Esophagus muscularis mucosa (tissue), 4 donors: ENCODE results near the gene ACTN3. TPM values are rescaled to one million over a fixed set of nuclear protein-coding genes. Genes with fewer than 3 reads are reported as not detected.
"Not testable (repeated sequence)": the region's sequence is repeated elsewhere in the genome, so short reads cannot be mapped to it uniquely, and the experiment has no call there.

Experiments used
- DNase-seq: peaks from one replicate; pipeline ENCODE4 v3.0.0-alpha.2; 2017; ENCODE audit errors: extremely low spot score
- H3K27ac ChIP-seq, 4 donors: fragments of 200-600 bp; sonication (generic); replicated peaks in 1 of 4; 1 replicate in 3 of 4; 2 replicates in 1 of 4; pipeline ENCODE4 v1.5.1; 2016 to 2019; ENCODE audit warnings: mild to moderate bottlenecking in 1 of 4
- H3K27me3 ChIP-seq, 4 donors: fragments of 200-600 bp; sonication (generic); one replicate each; pipeline versions ENCODE4 v1.5.1 to v1.6.0; 2016 to 2019
- H3K36me3 ChIP-seq, 4 donors: fragments of 200-600 bp; sonication (generic); one replicate each; pipeline ENCODE4 v1.5.1; 2016 to 2019
- H3K4me1 ChIP-seq, 4 donors: fragments of 200-600 bp; sonication (generic); one replicate each; pipeline ENCODE4 v1.5.1; 2016 to 2019
- H3K4me3 ChIP-seq, 4 donors: fragments of 200-600 bp; sonication (generic); 1 replicate in 2 of 4; 2 replicates in 2 of 4; pipeline ENCODE4 v1.5.1; 2016 to 2019; ENCODE audit warnings: mild to moderate bottlenecking in 4 of 4, moderate library complexity in 1 of 4
- H3K9me3 ChIP-seq, 4 donors: fragments of 200-600 bp; sonication (generic); 1 replicate in 3 of 4; 2 replicates in 1 of 4; pipeline ENCODE4 v1.5.1; 2016 to 2019
- EP300 ChIP-seq: sonication (generic); formaldehyde crosslinking; IDR thresholded peaks from one replicate; pipeline ENCODE4 v1.6.1; 2017; ENCODE audit warnings: antibody characterized with exemption
- POLR2A ChIP-seq: fragments of 450-650 bp; IDR thresholded peaks from one replicate; pipeline ENCODE4 v1.6.1; 2017; ENCODE audit warnings: antibody characterized with exemption, moderate library complexity, mild to moderate bottlenecking, low read depth
- POLR2AphosphoS5 ChIP-seq, 2 donors: sonication (generic); formaldehyde crosslinking; IDR thresholded peaks; one replicate each; pipeline ENCODE4 v1.6.1; 2017; ENCODE audit warnings: antibody characterized with exemption in 2 of 2
- WGBS: methylation state at CpG from one replicate; pipeline ENCODE4 v1.1.5; 2018; 5-methylcytosine and 5-hydroxymethylcytosine counted together
- intact Hi-C: fragments of 100-400 bp; cut with DNase I; formaldehyde crosslinking; loops from one replicate; pipeline ENCODE4 v1.15.1; 2023
- total RNA-seq, 4 donors: library from RNA; depleted of rRNA; stranded (reverse); fragments of >200 nt; gene quantifications; one replicate each; pipeline versions ENCODE4 v1.1.0 to v1.2.1, GENCODE V29; 2016
- TF ChIP-seq, protein P1 (sequence below), 3 experiments: fragments of 200-600 bp in 2 of 3; fragments of 450-650 bp in 1 of 3; sonication (generic) in 2 of 3; IDR thresholded peaks; one replicate each; pipeline ENCODE4 v1.5.1; 2017 to 2019; ENCODE audit warnings: antibody characterized with exemption in 3 of 3, mild to moderate bottlenecking in 2 of 3, moderate library complexity in 1 of 3

The ACTN3 gene
- total RNA-seq, 4 donors from 2014 or later, result not detected

DNA sequence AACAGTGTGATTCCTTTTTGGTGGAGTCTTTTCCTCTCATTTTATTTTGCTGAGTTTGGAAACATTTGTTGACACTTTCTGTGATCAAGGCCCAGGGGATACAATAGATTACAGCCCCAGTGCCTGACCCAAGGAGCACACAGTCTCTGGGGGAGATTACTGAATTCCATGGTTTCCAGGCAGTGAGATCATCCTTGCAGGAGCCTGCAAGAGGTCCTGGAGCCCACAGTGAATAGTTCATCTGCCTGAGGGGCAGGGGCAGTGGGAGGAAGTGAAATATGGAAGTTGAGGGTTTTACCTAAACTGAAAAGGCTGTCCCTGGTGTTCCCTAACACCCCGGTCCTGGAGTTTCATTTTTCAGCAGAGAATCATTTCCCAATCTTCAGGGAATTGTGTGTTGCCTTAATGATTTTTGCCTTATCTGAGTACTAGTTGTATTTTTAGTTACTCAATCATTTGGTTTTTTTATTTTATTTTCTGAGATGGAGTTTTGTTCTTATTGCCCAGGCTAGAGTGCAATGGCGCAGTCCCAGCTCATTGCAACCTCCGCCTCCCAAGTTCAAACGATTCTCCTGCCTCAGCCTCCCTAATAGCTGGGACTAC, 54.0 kb downstream of the ACTN3 start:
- 92% methylated on average over 4 of the region's 4 CpGs for whole genome bisulfite sequencing
- Histone ChIP-seq H3K27me3 (no peaks in the 10 kb centered on the region), H3K4me1 (peaks cover 14 to 36% (median 20%) of the 10 kb centered on the region in 4 donors), H3K27ac (no peak overlapping the region), H3K36me3 (peaks cover 16 to 49% (median 40%) of the 10 kb centered on the region in 4 donors), H3K9me3 (no peaks in the 10 kb centered on the region), H3K4me3 (no peak overlapping the region)
- intact Hi-C loops, result no loop called here
- DNase-seq, result no peak
- no peak for TF ChIP-seq EP300
- no peak for TF ChIP-seq POLR2A
- no peak for TF ChIP-seq POLR2AphosphoS5 (IDR thresholded peaks at IDR 0.05)
- TF ChIP-seq, protein P1, sequence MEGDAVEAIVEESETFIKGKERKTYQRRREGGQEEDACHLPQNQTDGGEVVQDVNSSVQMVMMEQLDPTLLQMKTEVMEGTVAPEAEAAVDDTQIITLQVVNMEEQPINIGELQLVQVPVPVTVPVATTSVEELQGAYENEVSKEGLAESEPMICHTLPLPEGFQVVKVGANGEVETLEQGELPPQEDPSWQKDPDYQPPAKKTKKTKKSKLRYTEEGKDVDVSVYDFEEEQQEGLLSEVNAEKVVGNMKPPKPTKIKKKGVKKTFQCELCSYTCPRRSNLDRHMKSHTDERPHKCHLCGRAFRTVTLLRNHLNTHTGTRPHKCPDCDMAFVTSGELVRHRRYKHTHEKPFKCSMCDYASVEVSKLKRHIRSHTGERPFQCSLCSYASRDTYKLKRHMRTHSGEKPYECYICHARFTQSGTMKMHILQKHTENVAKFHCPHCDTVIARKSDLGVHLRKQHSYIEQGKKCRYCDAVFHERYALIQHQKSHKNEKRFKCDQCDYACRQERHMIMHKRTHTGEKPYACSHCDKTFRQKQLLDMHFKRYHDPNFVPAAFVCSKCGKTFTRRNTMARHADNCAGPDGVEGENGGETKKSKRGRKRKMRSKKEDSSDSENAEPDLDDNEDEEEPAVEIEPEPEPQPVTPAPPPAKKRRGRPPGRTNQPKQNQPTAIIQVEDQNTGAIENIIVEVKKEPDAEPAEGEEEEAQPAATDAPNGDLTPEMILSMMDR (IDR thresholded peaks at IDR 0.05), result no peak

DNA sequence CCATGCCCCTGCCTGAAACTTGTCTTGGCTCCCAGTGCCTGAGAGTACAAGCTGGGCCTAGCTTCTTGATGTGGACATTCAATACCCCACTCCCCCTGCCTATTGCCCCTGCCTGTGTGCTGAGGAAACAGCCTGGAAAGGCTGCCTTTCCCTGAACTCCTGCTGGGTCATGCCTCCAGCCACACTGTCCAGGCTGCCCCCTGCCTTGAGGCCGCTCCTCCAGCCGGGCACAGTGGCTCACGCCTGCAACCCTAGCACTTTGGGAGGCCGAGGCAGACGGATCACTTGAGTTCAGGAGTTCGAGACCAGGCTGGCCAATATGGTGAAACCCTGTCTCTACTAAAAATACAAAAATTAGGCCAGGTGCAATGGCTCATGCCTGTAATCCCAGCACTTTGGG, 56.4 kb downstream of the ACTN3 start:
- Histone ChIP-seq H3K4me1 (peaks cover 24 to 35% (median 30%) of the 10 kb centered on the region in 4 donors), H3K4me3 (no peak overlapping the region), H3K27ac (peak overlapping the region in 1 of 4 donors; percentile 54), H3K36me3 (peaks cover 16 to 57% (median 47%) of the 10 kb centered on the region in 4 donors), H3K9me3 (no peaks in the 10 kb centered on the region), H3K27me3 (no peaks in the 10 kb centered on the region)
- intact Hi-C loops, result no loop called here
- no peak for DNase-seq
- no peak for TF ChIP-seq POLR2A
- TF ChIP-seq EP300, result no peak
- 82% methylated on average over 5 of the region's 6 CpGs for WGBS

DNA sequence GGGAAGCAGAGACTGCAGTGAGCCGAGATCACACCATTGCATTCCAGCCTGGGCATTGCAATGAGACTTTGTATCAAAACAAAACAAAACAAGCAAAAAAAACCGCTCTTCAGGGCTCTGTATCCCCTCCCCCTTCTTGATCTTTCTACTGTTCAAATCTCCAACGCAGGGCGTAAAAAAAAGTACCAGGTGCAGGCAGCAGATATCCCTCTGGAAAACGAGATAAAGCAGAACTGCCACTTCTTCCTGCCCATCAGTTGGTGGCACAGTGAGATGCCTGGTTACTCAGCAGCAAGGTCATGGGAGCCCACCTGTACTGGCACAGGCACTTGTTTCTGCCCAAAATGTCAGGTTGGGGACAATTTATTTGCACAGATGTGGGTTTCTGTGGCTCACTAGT, 57.5 kb downstream of the ACTN3 start:
- no peak for TF ChIP-seq POLR2AphosphoS5 (IDR thresholded peaks at IDR 0.05)
- TF ChIP-seq, protein P1 (IDR thresholded peaks at IDR 0.05), result no peak
- TF ChIP-seq POLR2A, result no peak
- TF ChIP-seq EP300, result no peak
- Histone ChIP-seq H3K36me3 (peaks cover 16 to 54% (median 43%) of the 10 kb centered on the region in 4 donors), H3K9me3 (no peaks in the 10 kb centered on the region), H3K4me1 (peaks cover 26 to 41% (median 36%) of the 10 kb centered on the region in 4 donors), H3K27me3 (no peaks in the 10 kb centered on the region), H3K4me3 (no peak overlapping the region), H3K27ac (no peak overlapping the region)
- no peak for DNase-seq
- intact Hi-C loops, result no loop called here
- 97% methylated on average over 5 of the region's 5 CpGs for WGBS

DNA sequence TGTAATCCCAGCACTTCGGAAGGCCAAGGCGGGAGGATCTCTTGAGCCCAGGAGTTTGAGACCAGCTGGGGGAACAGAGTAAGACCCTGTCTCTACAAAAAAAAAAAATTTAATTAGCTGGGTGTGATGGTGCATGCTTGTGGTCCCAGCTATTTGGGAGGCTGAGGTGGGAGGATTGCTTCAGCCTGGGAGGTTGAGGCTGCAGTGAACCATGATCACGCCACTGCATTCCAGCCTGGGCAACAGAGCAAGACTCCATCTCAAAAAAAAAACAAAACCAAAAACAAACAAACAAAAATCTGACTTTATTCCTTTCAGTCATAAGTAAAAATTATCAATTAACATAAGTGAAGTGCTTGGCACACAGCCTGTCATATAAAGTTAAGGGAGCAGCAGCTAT, 59.9 kb downstream of the ACTN3 start:
- H3K36me3 ChIP-seq, result peaks cover 8 to 33% (median 27%) of the 10 kb centered on the region in 4 donors
- H3K4me3 ChIP-seq, H3K27me3 ChIP-seq, H3K9me3 ChIP-seq, DNase-seq, intact Hi-C loops: not testable (repeated sequence)
- 91% methylated on average over 3 of the region's 3 CpGs for WGBS
- H3K4me1 ChIP-seq, result peaks cover 26 to 38% (median 33%) of the 10 kb centered on the region in 4 donors
- peak overlapping the region; percentile 84 to 87 (median 86) for H3K27ac ChIP-seq

DNA sequence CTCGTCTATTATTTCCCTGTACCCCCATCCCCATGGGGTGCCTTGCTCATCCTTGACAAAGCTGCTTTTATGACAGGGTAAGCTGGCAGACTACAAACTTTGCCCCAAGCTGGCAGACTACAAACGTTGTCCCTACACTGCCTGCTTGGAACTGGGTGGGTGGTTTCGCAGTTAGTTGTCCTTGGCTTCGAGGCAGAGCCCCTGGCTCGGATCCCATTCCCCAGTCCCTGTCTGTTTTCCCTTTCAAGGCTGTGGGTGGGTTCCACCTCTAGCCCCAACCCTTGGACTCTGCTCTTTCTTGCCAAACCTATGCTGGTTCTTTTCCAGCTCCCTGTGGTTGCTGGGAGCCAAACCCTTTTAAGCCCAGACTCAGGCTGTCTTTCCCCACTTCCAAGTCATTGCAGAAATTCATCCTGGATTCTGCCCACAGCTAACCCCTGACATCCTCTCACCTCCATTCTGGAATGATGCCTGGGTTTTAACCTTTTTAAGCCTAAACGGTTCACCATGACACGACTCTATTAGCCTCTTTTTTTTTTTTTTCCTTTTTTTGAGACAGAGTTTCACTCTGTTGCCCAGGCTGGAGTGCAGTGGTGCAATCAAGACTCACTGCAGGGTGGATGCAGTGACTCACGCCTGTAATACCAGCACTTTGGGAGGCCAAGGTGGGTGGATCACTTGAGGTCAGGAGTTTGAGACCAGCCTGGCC, 60.6 kb downstream of the ACTN3 start:
- no peaks in the 10 kb centered on the region for H3K27me3 ChIP-seq
- H3K9me3 ChIP-seq, result no peaks in the 10 kb centered on the region
- peaks cover 20 to 32% (median 26%) of the 10 kb centered on the region in 4 donors for H3K4me1 ChIP-seq
- TF ChIP-seq POLR2AphosphoS5 (IDR thresholded peaks at IDR 0.05) (peak; percentile 61 to 66), EP300 (no peak), POLR2A (no peak)
- TF ChIP-seq, protein P1 (IDR thresholded peaks at IDR 0.05), result no peak
- WGBS, result 36% methylated on average over 7 of the region's 8 CpGs
- peaks cover 8 to 33% (median 27%) of the 10 kb centered on the region in 4 donors for H3K36me3 ChIP-seq
- DNase-seq, result peak; percentile 92
- intact Hi-C loops, result no loop called here
- H3K4me3 ChIP-seq, result no peak overlapping the region
- peak overlapping the region; percentile 84 to 87 (median 86) for H3K27ac ChIP-seq
